Measurements from ENCODE around the gene SHC1.
"Not testable (repeated sequence)": the region's sequence is repeated elsewhere in the genome, so short reads cannot be mapped to it uniquely, and the experiment has no call there.

Gene SHC1

GRCh38 chr1:154995301-154995983, 24.9 kb upstream of the SHC1 start:
- DNase-seq (ENCODE audit: low read depth), result peak; percentile 45

GRCh38 chr1:154994591-154994990, 24.0 kb upstream of the SHC1 start:
- no peak for DNase-seq (ENCODE audit: low read depth)

- no peak for DNase-seq (ENCODE audit: low read depth)
These were observed 23.7 kb upstream of the SHC1 start for GRCh38 chr1:154994269-154994587.

- no peak for DNase-seq (ENCODE audit: low read depth)
These were observed 23.2 kb upstream of the SHC1 start, which contains the start of gene LENEP for GRCh38 chr1:154993572-154994268. Gene LENEP, plus strand, starts transcription at chr1:154993586. Its CDS starts 22 bp downstream, at chr1:154993608.

GRCh38 chr1:154992721-154993571, 22.4 kb upstream of the SHC1 start:
- DNase-seq (ENCODE audit: low read depth), result no peak

- no peak for DNase-seq (ENCODE audit: low read depth)
These were observed 19.7 kb upstream of the SHC1 start for GRCh38 chr1:154990276-154990675.

- DNase-seq (ENCODE audit: low read depth), result no peak
These were observed 18.8 kb upstream of the SHC1 start for GRCh38 chr1:154989195-154989860.

GRCh38 chr1:154988058-154988954, 17.8 kb upstream of the SHC1 start:
- DNase-seq (ENCODE audit: low read depth), result no peak

GRCh38 chr1:154987326-154987725, 16.8 kb upstream of the SHC1 start:
- DNase-seq (ENCODE audit: low read depth), result no peak

- DNase-seq (ENCODE audit: low read depth), result not testable (repeated sequence)
These were observed 16.2 kb upstream of the SHC1 start for GRCh38 chr1:154986736-154987135.

GRCh38 chr1:154983776-154984466, 13.4 kb upstream of the SHC1 start:
- DNase-seq (ENCODE audit: low read depth), result no peak

- DNase-seq (ENCODE audit: low read depth), result peak; percentile 100
These were observed 12.5 kb upstream of the SHC1 start, which contains the start of gene FLAD1 for GRCh38 chr1:154982897-154983648. Gene FLAD1, plus strand, starts transcription at chr1:154983344. Its CDS starts 351 bp downstream, at chr1:154983695.

- DNase-seq (ENCODE audit: low read depth), result no peak
These were observed 11.8 kb upstream of the SHC1 start for GRCh38 chr1:154982341-154982740.

- DNase-seq (ENCODE audit: low read depth), result no peak
These were observed 7.8 kb upstream of the SHC1 start for GRCh38 chr1:154978360-154978759.

- not testable (repeated sequence) for DNase-seq (ENCODE audit: low read depth)
These were observed 7.2 kb upstream of the SHC1 start for GRCh38 chr1:154977762-154978161.

- no peak for DNase-seq (ENCODE audit: low read depth)
These were observed 5.0 kb upstream of the SHC1 start for GRCh38 chr1:154975409-154976059.

- DNase-seq (ENCODE audit: low read depth), result peak; percentile 76
These were observed 4.4 kb upstream of the SHC1 start for GRCh38 chr1:154974808-154975408.

GRCh38 chr1:154974102-154974807, 3.7 kb upstream of the SHC1 start, which contains the start of gene CKS1B:
Gene CKS1B, plus strand, starts transcription at chr1:154974681. Its CDS starts 65 bp downstream, at chr1:154974746.
- DNase-seq (ENCODE audit: low read depth), result peak; percentile 100

Data from GM04503 (cell line).